IMR-90 (cell line): ENCODE measurements around the gene GCN1. TPM values are rescaled to one million over a fixed set of nuclear protein-coding genes. Genes with fewer than 3 reads are reported as not detected.

ENCODE experiments used
- ATAC-seq: fragments of 200-7000 bp; cut with Tn5 transposase; 2 replicates; pipeline ENCODE4 v1.9.1; 2020; ENCODE audit warnings: low read depth, mild to moderate bottlenecking, moderate library complexity
- BruUV-seq: library from RNA; stranded (reverse); fragments of 400-500 nt; replicated peaks from 2 replicates; lab custom pipeline; 2021; lab: Mats Ljungman, UMichigan
- CTCF ChIA-PET: fragments of 300-600 bp; formaldehyde crosslinking; extraction: SDS; loops from one replicate; lab custom pipeline; 2021; ENCODE audit warnings: antibody characterized with exemption; lab: Yijun Ruan, JAX
- POLR2A ChIA-PET: fragments of 300-600 bp; sonication (Branson Sonifier 250); formaldehyde crosslinking; loops from one replicate; lab custom pipeline; 2022; ENCODE audit warnings: antibody characterized with exemption; ENCODE audit not compliant: unreplicated experiment; lab: Charles Lee
- DNase-seq: peaks from one replicate; pipeline ENCODE4 v3.0.0; 2013
- H2AFZ ChIP-seq: replicated peaks from 2 replicates; pipeline ENCODE3; 2013; ENCODE audit warnings: low read length, mild to moderate bottlenecking; ENCODE audit not compliant: poor library complexity
- H2AK5ac ChIP-seq: 2 replicates; pipeline ENCODE4 v1.6.1; 2013; ENCODE audit warnings: low read depth, low read length, inconsistent platforms
- H2AK9ac ChIP-seq: replicated peaks from 2 replicates; pipeline ENCODE3; 2013; ENCODE audit warnings: mild to moderate bottlenecking, low read depth, low read length, moderate library complexity; ENCODE audit not compliant: poor library complexity
- H2BK120ac ChIP-seq: 2 replicates; pipeline ENCODE4 v1.6.1; 2013; ENCODE audit warnings: low read depth, low read length, inconsistent platforms
- H2BK15ac ChIP-seq: 3 replicates; pipeline ENCODE4 v1.6.1; 2013; ENCODE audit warnings: low read depth, low read length, inconsistent platforms
- H2BK20ac ChIP-seq: 2 replicates; pipeline ENCODE4 v1.6.1; 2013; ENCODE audit warnings: low read depth, mild to moderate bottlenecking, inconsistent platforms, low read length, moderate library complexity
- H2BK5ac ChIP-seq: 2 replicates; pipeline ENCODE4 v1.6.1; 2013; ENCODE audit warnings: mild to moderate bottlenecking, low read depth, low read length, inconsistent platforms; ENCODE audit not compliant: poor library complexity, severe bottlenecking
- H3K14ac ChIP-seq: replicated peaks from 2 replicates; pipeline ENCODE4 v1.6.1; 2013; ENCODE audit warnings: low read depth, low read length, inconsistent platforms
- H3K18ac ChIP-seq: 2 replicates; pipeline ENCODE4 v1.6.1; 2013; ENCODE audit warnings: low read depth, low read length, control low read depth
- H3K23ac ChIP-seq: 2 replicates; pipeline ENCODE4 v1.6.1; 2013; ENCODE audit warnings: low read depth, low read length, inconsistent platforms
- H3K27ac ChIP-seq: 2 replicates; pipeline ENCODE4 v1.5.1; 2013; ENCODE audit warnings: mild to moderate bottlenecking, control low read depth, low read length; ENCODE audit not compliant: insufficient read depth
- H3K27me3 ChIP-seq: 2 replicates; pipeline ENCODE4 v1.6.1; 2013; ENCODE audit warnings: low read length; ENCODE audit not compliant: control insufficient read depth, insufficient read depth
- H3K36me3 ChIP-seq: 2 replicates; pipeline ENCODE4 v1.6.1; 2013; ENCODE audit warnings: low read length, mixed read lengths; ENCODE audit not compliant: control insufficient read depth, insufficient read depth
- H3K4ac ChIP-seq: 2 replicates; pipeline ENCODE4 v1.6.1; 2013; ENCODE audit warnings: low read depth, low read length, inconsistent platforms
- H3K4me1 ChIP-seq: 2 replicates; pipeline ENCODE4 v1.6.1; 2013; ENCODE audit warnings: low read length, mixed read lengths; ENCODE audit not compliant: control insufficient read depth, insufficient read depth
- H3K4me2 ChIP-seq: 2 replicates; pipeline ENCODE4 v1.6.1; 2013; ENCODE audit warnings: low read depth, mild to moderate bottlenecking, control low read depth, low read length, moderate library complexity
- H3K4me3 ChIP-seq: 2 replicates; pipeline ENCODE4 v1.5.1; 2013; ENCODE audit warnings: low read depth, mild to moderate bottlenecking, control low read depth, low read length, moderate library complexity; ENCODE audit not compliant: insufficient read depth
- H3K56ac ChIP-seq: 2 replicates; pipeline ENCODE4 v1.6.1; 2013; ENCODE audit warnings: low read length, inconsistent platforms; ENCODE audit not compliant: insufficient read depth; ENCODE audit errors: extremely low read depth
- H3K79me1 ChIP-seq, 2 experiments: 2 replicates each; pipeline ENCODE4 v1.6.1; 2013; ENCODE audit warnings: low read length in 2 of 2, inconsistent platforms in 1 of 2, low read depth in 1 of 2
- H3K9ac ChIP-seq: 2 replicates; pipeline ENCODE4 v1.6.1; 2013; ENCODE audit warnings: low read depth, low read length, control low read depth
- H3K9me1 ChIP-seq: 2 replicates; pipeline ENCODE4 v1.6.1; 2013; ENCODE audit warnings: low read length, inconsistent platforms; ENCODE audit not compliant: insufficient read depth
- H3K9me3 ChIP-seq: 2 replicates; pipeline ENCODE4 v1.6.1; 2013; ENCODE audit warnings: low read length; ENCODE audit not compliant: control insufficient read depth, insufficient read depth
- H4K20me1 ChIP-seq: 2 replicates; pipeline ENCODE4 v1.6.1; 2013; ENCODE audit warnings: low read length, inconsistent platforms; ENCODE audit not compliant: insufficient read depth
- H4K5ac ChIP-seq: 2 replicates; pipeline ENCODE4 v1.6.1; 2013; ENCODE audit warnings: mild to moderate bottlenecking, low read depth, low read length, control low read depth
- H4K8ac ChIP-seq, 2 experiments: 2 replicates each; pipeline ENCODE4 v1.6.1; 2013; ENCODE audit warnings: low read depth in 2 of 2, low read length in 2 of 2, control low read depth in 1 of 2, inconsistent platforms in 1 of 2
- H4K91ac ChIP-seq: 2 replicates; pipeline ENCODE4 v1.6.1; 2013; ENCODE audit warnings: low read depth, low read length, inconsistent platforms; ENCODE audit not compliant: insufficient read depth
- FOS ChIP-seq: fragments of 150-350 bp; IDR thresholded peaks from 2 replicates; pipeline ENCODE4 v1.6.1; 2016; ENCODE audit warnings: low read depth, low read length
- MAFK ChIP-seq: IDR thresholded peaks from 2 replicates; pipeline ENCODE4 v1.6.1; 2012; ENCODE audit warnings: low read depth, low read length, improper control_type of control experiment
- POLR2A ChIP-seq: IDR thresholded peaks from 2 replicates; pipeline ENCODE4 v1.6.1; 2012; ENCODE audit warnings: mild to moderate bottlenecking, low read depth, low read length
- WGBS, 2 experiments: methylation state at CpG; one replicate each; pipeline versions ENCODE4 v1.1.5 to v1.1.7; 2013; ENCODE audit warnings: missing lambda C conversion rate in 2 of 2; ENCODE audit not compliant: insufficient read length in 1 of 2; ENCODE audit errors: extremely low coverage in 2 of 2; 5-methylcytosine and 5-hydroxymethylcytosine counted together
- dilution Hi-C: fragments of 300-500 bp; cut with HindIII; formaldehyde crosslinking; loops from one replicate; pipeline ENCODE4 v1.14.3; 2018; ENCODE audit warnings: low sequenced_read_pairs; ENCODE audit not compliant: unreplicated experiment
- in situ Hi-C: fragments of 300-500 bp; cut with MboI; formaldehyde crosslinking; loops from 3 replicates; pipeline ENCODE4 v1.14.3; 2019; ENCODE audit warnings: low sequenced_read_pairs, inconsistent platforms, mixed read lengths
- intact Hi-C: fragments of 100-400 bp; cut with micrococcal nuclease; formaldehyde crosslinking; loops from 2 replicates; pipeline ENCODE4 v1.10.0; 2022
- polyA plus RNA-seq, 3 experiments: library from polyadenylated mRNA; depleted of rRNA; stranded (reverse); fragments of >200 nt; gene quantifications; 2 replicates each; pipeline ENCODE4 v1.2.3, GENCODE V29; 2012; ENCODE audit warnings: low replicate concordance in 1 of 3
- total RNA-seq: library from RNA; depleted of rRNA; stranded (reverse); fragments of >200 nt; gene quantifications from 2 replicates; pipeline ENCODE4 v1.2.3, GENCODE V29; 2012

GCN1 gene
- total and polyA plus RNA-seq, 2 of the 4 experiments (the other 2 are of a cell fraction), result 57.8 to 77.6 TPM

GRCh38 chr12:120215766-120216735 lies 21.5 kb upstream of the GCN1 start:
- Histone ChIP-seq H2BK120ac (no peak overlapping the region), H3K79me1 (peaks cover 21 to 57% of the 10 kb centered on the region in 2 experiments), H3K14ac (no peak overlapping the region), H3K4me3 (no peak overlapping the region), H2AK9ac (no peak overlapping the region), H2BK20ac (no peak overlapping the region), H3K27ac (no peak overlapping the region), H4K8ac (no peak overlapping the region), H3K9ac (no peak overlapping the region), H2AK5ac (no peak overlapping the region), H3K36me3 (peaks cover 74% of the 10 kb centered on the region), H4K20me1 (no peaks in the 10 kb centered on the region; the same call in none of the 2 replicates), H3K56ac (no peak overlapping the region), H3K9me1 (no peaks in the 10 kb centered on the region), H2BK5ac (no peak overlapping the region), H2AFZ (no peak overlapping the region), H4K5ac (no peak overlapping the region), H3K27me3 (no peaks in the 10 kb centered on the region), H3K23ac (no peak overlapping the region), H3K4me2 (no peak overlapping the region), H4K91ac (no peak overlapping the region), H2BK15ac (no peak overlapping the region), H3K4ac (no peak overlapping the region), H3K4me1 (no peaks in the 10 kb centered on the region), H3K18ac (no peak overlapping the region), H3K9me3 (no peaks in the 10 kb centered on the region)
- POLR2A ChIA-PET, result interaction anchor here (1.4 kb wide), 1 partner anchor 15 kb away, joined by 4 read pairs; the partner anchor contains the start of gene RPLP0
- dilution Hi-C loops (no loop called here), intact Hi-C loops (no loop called here), in situ Hi-C loops (no loop called here)
- BruUV-seq, result no TSS peak
- ATAC-seq, result no peak
- CTCF ChIA-PET, result no interaction called here
- DNase-seq, result no peak
- no peak for TF ChIP-seq POLR2A
- TF ChIP-seq FOS, result no peak
- no peak for TF ChIP-seq MAFK
- WGBS, 2 experiments, result 80% methylated on average over 11 of the region's 23 CpGs; no CpG with 5 or more reads in 1 of the 2 experiments
